Smooth muscle cell of the coronary artery (primary cell): Measurements from ENCODE around the gene KCTD17. TPM values are rescaled to one million over a fixed set of nuclear protein-coding genes. Genes with fewer than 3 reads are reported as not detected.

ENCODE experiments used
- total RNA-seq: library from RNA; depleted of rRNA; stranded (reverse); fragments of >200 nt; gene quantifications from 2 replicates; pipeline ENCODE4 v1.2.3, GENCODE V29; 2014; ENCODE audit warnings: low replicate concordance

The KCTD17 gene
- 32.2 and 41.8 TPM in 2 replicates for total RNA-seq

DNA sequence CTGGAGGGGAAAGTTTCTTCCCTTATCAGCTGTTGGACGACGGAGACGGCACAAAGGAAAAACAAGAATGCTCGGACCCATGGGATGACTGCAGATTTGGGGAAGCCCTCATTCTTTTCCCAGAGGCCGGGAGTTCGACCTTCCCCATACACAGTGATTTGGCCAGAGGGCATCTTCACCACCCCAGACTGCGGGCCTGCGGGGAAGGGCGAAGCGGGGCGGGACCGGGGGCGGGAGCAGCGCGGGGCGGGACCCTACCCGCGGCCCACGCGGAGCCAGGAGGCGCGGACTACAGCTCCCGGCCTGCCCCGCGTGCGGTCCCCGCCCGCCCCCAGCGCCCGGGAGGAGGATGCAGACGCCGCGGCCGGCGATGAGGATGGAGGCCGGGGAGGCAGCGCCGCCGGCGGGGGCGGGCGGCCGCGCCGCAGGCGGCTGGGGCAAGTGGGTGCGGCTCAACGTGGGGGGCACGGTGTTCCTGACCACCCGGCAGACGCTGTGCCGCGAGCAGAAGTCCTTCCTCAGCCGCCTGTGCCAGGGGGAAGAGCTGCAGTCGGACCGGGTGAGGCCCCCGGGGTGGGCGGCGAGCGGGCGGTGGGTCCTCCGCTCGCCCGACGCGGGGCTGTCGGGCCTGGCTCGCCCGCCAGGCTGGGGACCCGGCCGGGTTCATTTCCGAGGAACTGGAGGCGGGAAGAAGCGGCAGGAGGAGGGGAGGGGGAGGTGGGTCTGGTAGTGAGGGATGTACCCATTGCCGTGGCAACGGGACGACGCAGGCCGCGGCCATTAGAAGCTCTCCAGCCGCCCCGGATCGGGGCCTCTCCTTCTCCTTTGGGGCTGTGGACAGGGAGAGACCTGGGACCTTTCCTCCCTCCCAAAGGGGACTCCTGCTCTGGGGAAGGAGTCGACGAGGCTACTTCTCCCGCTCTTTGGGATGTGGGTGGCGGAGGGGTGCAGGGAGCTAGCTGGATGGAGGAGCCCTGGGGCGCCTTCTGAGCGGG lies at the start of gene KCTD17:
KCTD17 (plus strand) TSS at position 352 of the 995 bp plus-strand sequence; CDS start at position 371, 19 bp downstream.

GRCh38 chr22:37019309-37020191 lies 32.0 kb upstream of the KCTD17 start, which contains the start of the genes MPST and TST:
Gene MPST, plus strand, starts transcription at chr22:37019742. Its CDS starts 95 bp downstream, at chr22:37019837.
Gene TST, minus strand, starts transcription at chr22:37019447. Its CDS starts 715 bp downstream, at chr22:37018732.

GRCh38 chr22:37109242-37109917 lies 57.8 kb downstream of the KCTD17 start, which contains the start of gene TMPRSS6:
Gene TMPRSS6, minus strand, starts transcription at chr22:37109713. Its CDS starts 6,296 bp downstream, at chr22:37103417.

Other genes starting within 250 kb of the KCTD17 start
- not detected in 2 replicates for gene PVALB, start 234.7 kb upstream of the KCTD17 start, total RNA-seq
- gene NCF4, start 190.7 kb upstream of the KCTD17 start, total RNA-seq, result not detected in 2 replicates
- gene CSF2RB, start 138.1 kb upstream of the KCTD17 start, total RNA-seq, result 0.47 and 1.1 TPM in 2 replicates
- gene TST, start 32.3 kb upstream of the KCTD17 start, total RNA-seq, result 10.5 and 54.4 TPM in 2 replicates
- gene MPST, start 32.0 kb upstream of the KCTD17 start, total RNA-seq, result 27.0 and 104 TPM in 2 replicates
- gene TMPRSS6, start 58.0 kb downstream of the KCTD17 start, total RNA-seq, result not detected in 2 replicates
- gene IL2RB, start 98.2 kb downstream of the KCTD17 start, total RNA-seq, result 0.23 TPM in 1 of 2 replicates, not detected in the other
- 4.3 and 12.9 TPM in 2 replicates for gene C1QTNF6, start 136.5 kb downstream of the KCTD17 start, total RNA-seq
- gene SSTR3, start 160.7 kb downstream of the KCTD17 start, total RNA-seq, result not detected in 2 replicates
- gene RAC2, start 192.5 kb downstream of the KCTD17 start, total RNA-seq, result 3.9 and 10.9 TPM in 2 replicates
- gene CYTH4, start 230.8 kb downstream of the KCTD17 start, total RNA-seq, result 0.08 and 0.23 TPM in 2 replicates